ENCODE results near the gene IZUMO1.

Gene IZUMO1

DNA sequence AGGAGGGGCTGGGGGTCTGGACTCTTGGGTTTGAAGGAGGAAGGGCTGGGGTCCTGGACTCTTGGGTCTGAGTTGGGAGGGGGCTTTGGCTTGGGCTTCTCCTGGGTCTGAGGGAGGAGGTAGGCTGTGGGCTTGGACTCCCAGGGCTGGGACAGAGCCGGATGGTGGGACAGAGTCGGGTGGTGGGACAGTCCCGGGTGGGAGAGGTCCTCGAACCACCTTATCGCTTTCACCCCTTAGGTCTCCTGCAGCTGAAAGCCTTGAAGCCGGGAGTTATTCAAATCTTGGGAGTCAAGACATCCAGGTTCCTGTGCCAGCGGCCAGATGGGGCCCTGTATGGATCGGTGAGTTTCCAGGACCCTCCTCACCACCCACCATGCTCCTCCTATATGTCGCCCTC, 10.0 kb upstream of the IZUMO1 start:
- no peak for DNase-seq

DNA sequence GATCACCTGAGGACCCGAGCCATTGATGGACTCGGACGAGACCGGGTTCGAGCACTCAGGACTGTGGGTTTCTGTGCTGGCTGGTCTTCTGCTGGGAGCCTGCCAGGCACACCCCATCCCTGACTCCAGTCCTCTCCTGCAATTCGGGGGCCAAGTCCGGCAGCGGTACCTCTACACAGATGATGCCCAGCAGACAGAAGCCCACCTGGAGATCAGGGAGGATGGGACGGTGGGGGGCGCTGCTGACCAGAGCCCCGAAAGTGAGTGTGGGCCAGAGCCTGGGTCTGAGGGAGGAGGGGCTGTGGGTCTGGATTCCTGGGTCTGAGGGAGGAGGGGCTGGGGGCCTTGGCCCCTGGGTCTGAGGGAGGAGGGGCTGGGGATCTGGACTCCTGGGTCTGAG, 9.5 kb upstream of the IZUMO1 start:
- no peak for DNase-seq

DNA sequence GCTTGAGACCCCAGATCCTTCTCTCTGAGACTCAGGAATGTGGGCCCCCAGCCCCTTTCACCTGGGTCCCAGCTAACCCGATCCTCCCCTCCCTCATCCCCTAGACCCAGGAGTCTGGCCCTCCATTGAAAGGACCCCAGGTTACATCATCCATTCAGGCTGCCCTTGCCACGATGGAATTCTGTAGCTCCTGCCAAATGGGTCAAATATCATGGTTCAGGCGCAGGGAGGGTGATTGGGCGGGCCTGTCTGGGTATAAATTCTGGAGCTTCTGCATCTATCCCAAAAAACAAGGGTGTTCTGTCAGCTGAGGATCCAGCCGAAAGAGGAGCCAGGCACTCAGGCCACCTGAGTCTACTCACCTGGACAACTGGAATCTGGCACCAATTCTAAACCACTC, 9.1 kb upstream of the IZUMO1 start:
- DNase-seq: no peak

DNA sequence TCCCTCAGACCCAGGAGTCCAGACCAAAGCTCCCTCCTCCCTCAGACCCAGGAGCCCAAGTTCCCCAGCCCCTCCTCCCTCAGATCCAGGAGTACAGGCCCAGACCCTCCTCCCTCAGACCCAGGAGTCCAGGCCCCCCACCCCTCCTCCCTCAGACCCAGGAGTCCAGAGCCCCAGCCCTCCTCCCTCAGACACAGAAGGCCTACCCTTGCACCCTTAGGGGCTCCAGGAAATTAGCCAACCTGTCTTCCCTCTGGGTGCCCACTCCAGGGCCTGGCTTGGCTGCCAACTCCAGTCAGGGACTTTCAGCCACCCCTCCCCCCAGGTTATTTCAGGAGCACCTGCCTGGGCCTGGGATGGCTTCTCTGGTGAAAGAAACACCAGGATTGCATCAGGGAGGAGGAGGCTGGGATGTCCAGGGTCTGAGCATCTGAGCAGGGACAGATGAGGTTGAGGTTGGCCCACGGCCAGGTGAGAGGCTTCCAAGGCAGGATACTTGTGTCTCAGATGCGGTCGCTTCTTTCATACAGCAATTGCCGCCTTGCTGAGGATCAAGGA, 8.5 kb upstream of the IZUMO1 start, which contains the start of gene FGF21:
Gene FGF21, plus strand, starts transcription at position 441 of the 558 bp plus-strand sequence. CDS start 713 bp downstream, outside the sequence.
- DNase-seq: no peak

DNA sequence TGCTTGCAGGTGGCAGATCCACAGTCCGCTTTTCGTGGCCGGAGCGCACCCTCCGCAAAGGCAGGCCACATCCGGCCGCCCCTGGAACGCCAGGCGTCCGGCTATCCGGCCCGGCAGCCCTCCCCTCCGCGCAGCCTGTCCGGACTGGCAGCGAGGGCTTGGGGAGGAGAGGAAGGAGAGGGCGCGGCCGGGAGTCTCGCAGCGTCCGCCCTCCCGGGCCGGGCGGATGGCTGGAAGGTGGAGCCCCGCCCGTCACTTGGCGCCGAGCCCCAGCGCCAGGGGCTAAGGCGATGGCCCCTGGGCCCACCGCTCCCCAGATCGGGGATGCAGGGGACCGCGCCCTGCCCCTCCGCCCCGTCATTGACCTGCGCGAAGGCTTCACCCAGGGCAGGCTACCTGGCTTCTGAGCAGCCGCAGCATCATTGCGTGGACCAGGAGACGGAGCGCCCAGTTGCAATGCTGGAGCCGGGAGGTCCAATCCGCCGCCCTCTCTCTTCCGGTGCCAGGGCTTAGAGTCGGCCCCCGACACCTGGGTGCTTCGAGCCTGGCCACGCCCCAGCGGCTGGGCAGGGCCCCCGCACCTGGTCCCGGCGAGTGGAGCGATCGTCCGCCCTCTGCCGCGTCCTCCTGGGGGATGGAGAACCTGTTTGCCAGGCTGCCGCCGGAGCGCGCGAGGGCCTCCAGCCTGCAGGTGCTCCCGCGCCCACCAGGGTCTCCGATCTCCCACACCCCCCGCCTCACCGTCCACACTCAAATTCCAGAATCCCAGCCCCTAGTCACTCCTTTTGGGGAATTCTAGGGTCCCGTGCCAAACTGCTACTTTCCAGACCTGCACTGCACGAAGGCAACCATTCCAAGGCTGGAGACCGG, 6.0 kb upstream of the IZUMO1 start, which contains the start of gene FUT1:
Gene FUT1, minus strand, starts transcription at position 146 of the 870 bp plus-strand sequence. CDS start 1,360 bp downstream, outside the sequence.
- DNase-seq: peak; percentile 95

DNA sequence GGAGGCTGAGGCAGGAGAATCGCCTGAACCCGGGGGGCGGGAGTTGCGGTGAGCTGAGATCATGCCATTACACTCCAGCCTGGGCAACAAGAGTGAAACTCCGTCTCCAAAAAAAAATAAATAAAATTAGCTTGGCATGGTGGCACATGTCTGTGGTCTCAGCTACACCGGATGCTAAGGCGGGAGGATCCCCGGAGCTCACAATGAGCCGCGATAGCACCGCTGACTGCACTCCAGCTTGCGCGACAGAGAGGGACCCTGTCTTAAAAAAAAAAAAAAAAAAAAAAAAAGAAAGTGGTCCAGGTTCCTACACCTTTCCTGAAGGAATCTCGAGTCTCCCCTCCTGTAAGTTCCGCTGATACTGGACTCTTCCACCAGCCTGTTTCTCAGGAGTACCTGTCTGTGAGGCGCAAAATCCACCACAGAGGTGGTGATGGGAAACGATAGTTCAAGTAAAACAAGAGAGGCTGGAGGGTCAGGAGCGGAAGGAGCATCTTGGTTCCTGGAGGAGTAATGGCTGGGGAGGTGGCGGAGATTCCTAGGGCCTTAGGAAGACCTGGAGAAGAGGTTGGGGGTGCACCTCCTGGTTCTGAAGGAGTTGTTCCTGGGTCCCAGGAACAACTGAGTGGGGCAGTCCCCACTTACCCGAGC, 5.3 kb upstream of the IZUMO1 start:
- DNase-seq: no peak

DNA sequence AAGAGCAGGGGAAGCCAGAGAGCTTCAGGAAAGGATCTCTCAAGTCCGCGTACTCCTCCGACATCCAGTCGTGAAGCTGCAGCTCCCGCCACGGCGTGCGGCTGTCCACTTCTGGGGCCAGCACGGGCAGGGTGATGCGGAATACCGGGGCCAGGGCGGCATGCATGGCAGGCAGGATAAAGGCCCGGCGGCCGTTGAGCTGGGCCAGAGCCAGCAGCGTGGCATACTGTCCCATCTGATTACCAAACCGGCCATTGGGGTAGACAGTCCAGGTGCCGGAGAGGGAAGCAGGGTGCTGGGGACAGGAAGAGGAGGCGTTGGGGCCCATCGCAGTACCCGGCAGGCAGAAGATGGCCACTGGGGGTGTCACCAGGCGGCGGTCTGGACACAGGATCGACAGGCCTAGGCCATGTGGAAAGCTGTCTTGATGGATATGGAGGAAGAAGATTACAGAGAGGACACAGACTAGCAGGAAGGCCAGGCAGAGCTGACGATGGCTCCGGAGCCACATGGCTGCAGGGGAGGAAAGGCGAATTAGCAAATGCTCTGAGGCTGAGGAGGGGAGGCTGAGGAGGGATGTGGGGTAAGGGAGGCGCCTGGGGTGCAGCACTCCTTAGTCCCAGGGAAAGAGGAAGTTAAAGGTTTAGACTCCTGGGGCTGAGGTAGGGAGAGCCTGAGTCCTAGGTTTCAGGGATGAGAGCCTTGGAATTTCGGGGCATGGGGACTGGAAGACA, 4.2 kb upstream of the IZUMO1 start:
- no peak for DNase-seq

DNA sequence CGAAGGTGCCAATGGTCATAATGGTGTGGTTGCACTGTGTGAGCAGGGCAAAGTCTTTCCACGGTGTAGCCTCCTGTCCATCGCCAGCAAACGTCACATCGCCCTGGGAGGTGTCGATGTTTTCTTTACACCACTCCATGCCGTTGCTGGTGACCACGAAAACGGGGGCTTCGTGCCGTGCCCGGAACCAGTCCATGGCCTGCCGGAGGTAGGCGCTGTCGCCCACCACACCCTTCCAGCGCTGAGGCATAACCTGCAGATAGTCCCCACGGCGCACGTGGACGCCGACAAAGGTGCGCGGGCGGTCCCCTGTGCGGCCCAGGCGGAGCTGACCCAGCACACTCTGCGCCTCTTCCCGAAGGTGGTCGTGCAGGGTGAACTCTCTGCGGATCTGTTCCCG, 3.6 kb upstream of the IZUMO1 start:
- no peak for DNase-seq

DNA sequence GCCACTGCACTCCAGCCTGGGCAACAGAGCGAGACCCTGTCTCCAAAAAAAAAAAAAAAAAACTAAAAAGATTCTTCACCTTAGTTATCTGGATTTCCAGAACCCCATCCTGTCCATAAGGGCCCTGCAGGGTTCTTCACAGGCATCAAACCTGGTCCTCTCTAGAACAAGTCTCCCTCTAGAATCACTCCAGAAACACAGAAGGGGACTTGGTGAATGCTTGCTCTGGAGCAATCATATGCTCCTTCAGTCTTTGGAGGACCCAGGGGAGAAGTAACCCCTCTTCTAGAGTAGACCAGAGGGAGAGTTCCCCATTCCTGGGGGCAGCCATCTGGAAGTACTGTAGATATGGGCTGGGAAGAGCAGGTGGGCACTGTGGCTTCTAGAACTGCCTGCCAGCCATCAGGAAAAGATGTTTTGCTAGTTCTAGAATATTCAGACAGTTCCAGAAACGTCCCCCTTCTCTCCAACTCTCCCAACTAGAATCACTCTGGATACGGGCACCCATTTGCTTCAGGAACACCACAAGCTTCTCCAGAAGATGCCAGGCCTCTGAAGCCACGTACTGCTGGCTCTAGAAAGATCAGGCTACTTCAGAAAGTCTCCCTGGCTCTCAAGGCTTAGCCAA, 3.0 kb upstream of the IZUMO1 start:
- no peak for DNase-seq

DNA sequence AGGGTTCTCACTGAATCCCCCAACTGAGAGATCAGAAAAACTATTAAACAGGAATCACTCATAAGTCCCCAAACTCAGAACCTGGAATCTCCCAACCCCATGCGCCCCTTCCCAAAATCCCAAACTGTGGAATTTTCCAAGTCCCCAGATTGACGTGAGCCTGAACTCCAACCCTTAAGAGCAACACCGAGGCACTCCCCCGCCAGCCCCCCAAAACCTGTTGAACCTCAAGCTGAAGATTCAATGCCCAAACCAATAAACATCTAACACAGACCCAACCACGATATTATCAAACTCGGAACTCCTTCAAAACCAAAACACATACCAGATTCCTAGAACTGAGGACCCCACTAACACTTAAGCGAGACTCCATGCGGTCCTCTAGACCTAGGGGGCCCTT, 599 bp downstream of the IZUMO1 start:
- DNase-seq: no peak

DNA sequence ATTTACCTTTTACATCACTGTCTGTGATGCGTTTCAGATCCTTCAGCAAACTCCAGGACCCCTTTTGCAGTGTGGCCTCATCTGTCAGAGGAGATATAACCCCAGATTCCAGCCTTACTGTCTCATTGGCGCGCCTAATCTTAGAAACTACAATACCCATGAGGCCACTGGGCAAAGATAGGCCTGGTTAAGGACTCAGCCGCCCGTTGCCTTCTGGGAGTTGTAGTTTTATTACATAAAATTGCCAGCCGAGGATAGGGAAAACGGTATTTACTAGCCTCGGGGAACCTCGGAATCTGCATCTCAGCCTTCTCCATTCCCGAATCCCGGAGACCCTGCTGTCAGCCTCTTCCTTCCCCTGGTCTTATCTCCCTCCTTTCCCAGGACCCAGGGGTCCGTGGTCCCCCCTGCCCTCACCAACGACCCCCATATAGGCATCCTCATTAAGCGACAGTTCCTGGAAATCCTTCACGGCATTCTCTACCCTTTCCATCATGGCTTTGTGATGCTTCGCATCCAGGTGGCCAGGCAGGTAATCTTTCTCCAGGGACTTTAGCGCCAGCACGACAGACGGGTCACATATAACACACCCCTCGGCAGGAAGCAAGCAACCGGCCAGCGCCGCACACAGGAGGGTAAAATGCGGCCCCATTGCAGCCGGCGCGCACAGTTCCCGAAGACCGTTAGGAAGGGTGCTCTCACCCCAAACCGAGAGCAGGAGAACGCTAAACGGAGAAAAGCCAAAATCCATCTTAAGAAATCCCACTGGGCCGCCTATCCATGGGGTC, 1.3 kb downstream of the IZUMO1 start:
- DNase-seq: peak; percentile 80

DNA sequence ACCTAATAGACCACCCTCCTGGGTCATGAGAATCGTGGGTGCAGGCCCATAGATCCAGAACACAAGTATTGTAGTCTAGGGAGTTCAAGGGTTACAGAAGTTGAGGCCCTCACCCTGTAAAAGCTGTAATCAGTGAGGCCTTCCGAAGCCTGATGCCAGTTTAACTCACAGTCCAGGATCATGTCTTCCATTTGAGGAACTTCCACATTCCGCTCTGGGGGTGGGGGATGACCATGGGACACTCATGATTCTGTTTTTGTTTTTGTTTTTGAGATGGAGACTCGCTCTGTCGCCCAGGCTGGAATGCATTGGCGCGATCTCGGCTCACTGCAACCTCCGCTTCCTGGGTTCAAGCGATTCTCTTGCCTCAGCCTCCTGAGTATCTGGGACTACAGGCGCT, 4.6 kb downstream of the IZUMO1 start:
- no peak for DNase-seq

DNA sequence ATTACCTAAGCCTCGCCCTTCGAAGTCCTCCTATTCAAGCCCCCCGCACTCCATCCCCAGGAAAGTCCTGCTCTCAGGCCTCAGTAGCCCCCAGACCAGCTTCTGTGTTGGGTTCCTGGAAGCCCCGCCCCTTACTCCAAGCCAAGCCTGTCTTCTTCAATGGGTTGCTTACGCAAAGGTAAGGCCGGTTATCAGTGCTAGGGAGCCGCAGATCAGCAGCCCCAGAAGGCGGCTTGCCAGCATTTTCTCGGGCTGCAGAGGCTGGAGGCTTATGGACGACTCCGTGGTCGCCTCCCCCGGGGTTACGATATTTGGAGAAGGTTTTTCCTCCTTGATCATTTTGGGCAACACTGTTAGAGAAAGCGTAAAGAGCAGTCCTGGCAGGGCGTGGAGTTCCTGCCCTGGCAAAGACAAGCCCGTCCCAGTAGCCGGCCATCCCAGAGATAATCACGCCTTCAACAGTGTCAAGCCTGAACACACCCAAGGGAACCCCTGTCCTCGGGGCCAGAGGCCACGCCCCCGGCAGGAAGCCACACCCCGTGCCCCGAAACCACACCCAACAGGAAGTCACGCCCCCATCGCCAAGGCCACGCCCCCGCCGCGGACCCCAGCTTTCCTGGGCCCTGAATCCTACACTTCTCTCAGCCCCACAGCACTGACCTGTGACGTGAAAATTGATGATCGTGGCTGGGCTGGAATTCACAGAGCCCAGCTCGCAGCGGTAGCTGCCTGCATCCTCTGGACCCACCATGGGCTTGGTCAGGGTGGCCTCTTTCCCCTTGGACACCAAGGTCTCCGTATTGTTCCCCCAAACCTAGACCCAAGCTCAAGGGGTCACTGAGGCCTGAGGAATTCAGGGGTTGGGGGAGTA, 5.3 kb downstream of the IZUMO1 start:
- DNase-seq: no peak

DNA sequence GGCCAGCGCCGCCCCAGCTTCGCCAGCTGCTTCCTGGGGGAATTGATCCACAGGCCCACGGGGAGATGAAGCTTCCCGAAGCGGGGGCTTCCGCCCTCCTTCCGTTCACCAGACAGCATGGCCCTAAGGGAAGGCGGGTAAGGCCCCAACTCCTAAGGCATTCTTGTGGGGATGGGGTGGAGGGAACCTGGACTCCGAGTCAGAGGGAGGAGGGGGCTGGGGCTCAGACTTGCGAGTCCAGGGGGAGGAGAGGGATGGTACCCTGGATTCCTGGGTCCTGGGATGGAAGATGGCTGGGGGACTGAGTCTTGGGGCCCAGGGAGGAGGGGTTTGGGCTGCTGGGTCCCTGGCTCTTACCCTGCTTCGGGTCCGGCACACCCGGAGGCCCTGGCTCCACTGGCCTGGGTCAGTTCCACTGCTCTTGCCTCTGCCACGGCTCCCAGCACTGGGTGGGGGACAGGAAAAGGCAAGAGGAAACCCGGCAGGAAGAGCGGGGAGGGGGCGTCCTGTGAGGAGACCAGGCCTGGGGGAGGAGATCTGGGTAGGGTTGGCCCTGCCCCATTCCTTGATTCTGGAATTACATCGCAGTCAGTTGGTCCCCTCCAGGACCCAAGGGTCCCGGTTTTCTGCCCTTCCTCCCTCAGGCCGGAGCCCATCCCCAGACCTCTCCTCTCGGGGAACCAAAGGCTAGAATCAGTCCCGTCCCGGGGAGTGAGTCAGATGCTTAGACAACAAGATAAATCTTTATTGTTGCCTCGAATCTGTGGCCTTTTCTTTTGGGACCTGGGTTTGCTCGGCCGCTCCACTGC, 6.3 kb downstream of the IZUMO1 start, which contains the start of gene RASIP1:
Gene RASIP1, minus strand, starts transcription at position 447 of the 809 bp plus-strand sequence. Its CDS starts 328 bp downstream, at position 119.
- DNase-seq: no peak

DNA sequence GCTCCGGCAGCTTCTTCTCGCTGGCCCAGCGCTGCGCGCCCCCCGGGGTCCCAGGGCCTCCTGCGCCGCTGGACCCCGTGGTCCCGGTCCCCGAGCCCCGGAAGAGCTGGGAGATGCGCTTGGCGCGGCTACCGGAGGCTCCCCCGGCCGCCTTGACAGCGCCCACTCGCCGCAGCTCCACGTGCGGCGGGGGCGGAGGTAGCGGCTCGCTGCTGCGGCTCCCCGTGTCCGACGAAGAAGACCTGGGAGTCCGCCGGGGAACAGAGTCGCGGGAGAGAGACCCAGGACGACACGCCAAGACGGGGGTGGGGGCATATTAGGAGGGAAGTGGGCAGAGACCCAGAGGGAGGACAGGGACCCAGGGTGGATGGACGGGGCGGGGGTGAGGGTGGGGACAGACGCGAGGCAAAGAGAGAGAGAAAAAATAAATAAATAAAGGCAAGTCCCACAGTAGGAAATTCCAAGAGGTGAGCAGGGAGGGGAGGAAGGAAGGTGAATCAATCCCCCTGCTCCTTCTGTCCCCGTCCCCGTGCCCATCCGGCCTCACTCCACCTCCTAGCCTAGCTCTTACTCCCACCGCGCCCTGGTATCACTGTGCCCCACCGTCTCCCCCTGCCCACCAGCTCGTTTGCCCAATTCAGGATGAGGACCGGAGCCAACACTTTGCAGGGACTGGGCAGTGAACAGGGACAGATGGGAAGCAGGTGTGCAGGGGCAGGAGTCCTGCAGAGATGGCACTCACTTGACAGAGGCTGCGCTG, 7.1 kb downstream of the IZUMO1 start:
- peak; percentile 25 for DNase-seq

DNA sequence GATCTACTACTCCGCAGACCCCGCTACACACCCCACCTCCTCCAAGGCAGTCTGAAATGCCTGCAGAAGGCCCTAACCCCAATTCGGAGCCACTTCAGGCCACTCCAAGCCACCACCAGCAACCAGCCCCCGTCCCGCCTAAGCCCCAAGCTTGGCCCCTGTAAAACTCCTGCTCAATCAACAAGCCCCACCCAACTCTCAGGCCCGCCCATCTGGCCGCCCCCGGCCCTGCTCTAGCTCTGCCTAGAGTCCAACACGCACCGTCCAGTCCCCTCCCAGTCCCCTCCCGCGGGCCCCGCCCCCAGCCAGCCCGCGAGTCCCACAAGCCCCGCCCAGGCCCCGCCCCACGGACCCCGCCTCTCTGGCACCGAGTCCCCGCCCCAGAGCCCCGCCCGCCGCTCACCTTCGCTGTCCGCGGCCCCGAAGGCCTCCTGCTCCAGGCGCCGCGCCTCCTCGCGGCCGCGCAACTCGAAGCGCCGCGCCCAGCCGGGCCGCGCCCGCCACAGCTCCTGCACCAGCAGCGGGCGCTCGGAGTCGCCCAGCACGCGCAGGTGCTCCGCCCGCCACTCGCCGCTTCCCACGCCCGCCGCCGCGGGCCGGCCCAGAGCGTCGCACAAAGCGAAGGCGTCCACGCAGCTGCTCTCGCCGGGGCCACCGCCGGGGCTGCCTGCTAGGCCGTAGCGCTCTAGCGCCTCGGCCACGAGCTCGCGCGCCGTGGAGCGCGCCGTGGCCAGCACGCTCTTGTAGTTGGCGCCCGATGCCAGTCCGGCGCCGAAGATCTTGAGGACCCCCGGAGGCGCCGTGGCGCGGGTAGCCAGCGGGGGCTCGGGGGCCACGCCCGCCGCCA, 7.9 kb downstream of the IZUMO1 start:
- DNase-seq: peak; percentile 93

DNA sequence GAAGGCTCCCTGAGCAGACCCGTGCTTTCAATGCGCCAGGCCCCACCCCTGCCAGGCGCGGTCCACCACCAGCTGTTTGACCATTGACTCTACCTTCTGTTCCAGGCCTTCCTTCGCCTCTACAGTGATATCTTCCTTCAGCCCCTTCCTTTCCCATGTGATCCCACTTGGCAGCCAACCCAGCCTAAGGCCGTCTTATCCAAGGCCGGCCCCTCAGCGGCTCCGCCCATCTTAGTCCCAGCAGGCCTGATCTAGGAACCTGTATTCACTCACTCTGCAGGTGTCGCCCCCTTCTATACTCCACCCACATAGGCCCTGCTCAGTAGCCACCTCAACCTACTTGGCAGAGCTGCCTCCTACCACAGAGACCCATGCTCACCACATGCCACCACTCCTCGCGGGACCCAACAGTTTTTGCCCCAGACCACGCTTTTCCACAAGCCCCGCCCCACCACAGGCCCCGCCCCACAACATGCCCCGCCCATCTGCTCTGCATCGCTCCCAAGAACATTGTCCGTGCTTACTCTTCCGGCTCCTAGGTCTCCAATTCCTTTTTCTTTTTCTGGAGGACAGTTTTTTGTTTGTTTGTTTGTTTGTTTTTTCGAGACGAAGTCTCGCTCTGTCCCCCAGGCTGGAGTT, 9.2 kb downstream of the IZUMO1 start:
- no peak for DNase-seq

Measured in NCI-H2171 (cell line).